Psoas muscle (tissue), 8 donors: Measurements from ENCODE around the gene TTC17. TPM values are rescaled to one million over a fixed set of nuclear protein-coding genes. Genes with fewer than 3 reads are reported as not detected.
A peak's percentile ranks its signal among the peaks of the same experiment; 100 is the strongest.

ENCODE experiments used
- ATAC-seq, 4 donors: fragments of 200-7000 bp; cut with Tn5 transposase; one replicate each; pipeline ENCODE4 v1.9.1; 2020; ENCODE audit warnings: moderate library complexity in 3 of 4, mild to moderate bottlenecking in 2 of 4
- DNase-seq, 2 donors: peaks; one replicate each; pipeline ENCODE4 v3.0.0-alpha.2; 2020
- H3K27ac ChIP-seq: fragments of 200-600 bp; one replicate; pipeline ENCODE4 v1.8.0; 2022
- H3K27me3 ChIP-seq, 3 donors: fragments of 200-600 bp in 1 of 3; one replicate each; pipeline versions ENCODE4 v1.6.1 to v1.8.0; 2013 to 2022; ENCODE audit warnings: low read length in 2 of 3, mild to moderate bottlenecking in 2 of 3, moderate library complexity in 1 of 3; ENCODE audit not compliant: insufficient read depth in 3 of 3
- H3K36me3 ChIP-seq, 2 donors: fragments of 200-600 bp in 1 of 2; one replicate each; pipeline versions ENCODE4 v1.6.1 to v1.8.0; 2013 to 2022; ENCODE audit warnings: low read depth in 1 of 2, mild to moderate bottlenecking in 1 of 2, moderate library complexity in 1 of 2; ENCODE audit not compliant: insufficient read depth in 1 of 2
- H3K4me1 ChIP-seq: fragments of 200-600 bp; one replicate; pipeline ENCODE4 v1.8.0; 2022
- H3K4me3 ChIP-seq: fragments of 200-600 bp; one replicate; pipeline ENCODE4 v1.8.0; 2022; ENCODE audit warnings: mild to moderate bottlenecking
- H3K9me3 ChIP-seq: fragments of 200-600 bp; one replicate; pipeline ENCODE4 v1.8.0; 2022
- WGBS, 3 donors: extraction: QIAGEN DNeasy Blood & Tissue Kit; methylation state at CpG; one replicate each; pipeline versions ENCODE4 v1.1.6 to v1.1.7; 2013; 5-methylcytosine and 5-hydroxymethylcytosine counted together
- intact Hi-C, 2 donors: fragments of 100-400 bp; cut with DNase I; formaldehyde crosslinking; loops; one replicate each; pipeline versions ENCODE4 v1.11.0 to v1.14.2; 2022
- polyA plus RNA-seq, 3 donors: library from polyadenylated mRNA; stranded (reverse); fragments of 200-250 nt; gene quantifications; one replicate each; pipeline ENCODE4 v1.2.3, GENCODE V29; 2013
- total RNA-seq, 4 donors: library from RNA; stranded (reverse); fragmentation: NEBNext Ultra II Directional in 2 of 4; extraction: Animal tissue kit (Norgen Biotek cat#: 25700) in 2 of 4; gene quantifications; one replicate each; pipeline versions ENCODE4 v1.2.1 to v1.2.4, GENCODE V29; 2021 to 2023
- TF ChIP-seq, protein P1 (sequence below): fragments of 200-600 bp; IDR thresholded peaks from one replicate; pipeline ENCODE4 v1.8.0; 2022; ENCODE audit warnings: antibody characterized with exemption
- donor health status: healthy with polysubstance abuse.
- donor health status: DM: no; HTN: no; CAD: no; lungs with moderate emphysema.
- donor health status: Bipolar disorder and iron deficiency.
- donor health status: healthy.
- donor health status: DM: yes; HTN: yes; CAD: no.
- donor health status: DM: no; HTN: no; CAD: no.
- donor health status: DM: no; HTN: no; CAD: no.
- donor health status: DM: yes; HTN: yes; CAD: no.

TTC17 gene
- total and polyA plus RNA-seq, 7 donors, result 17.9 to 33.3 (median 27.5) TPM

DNA sequence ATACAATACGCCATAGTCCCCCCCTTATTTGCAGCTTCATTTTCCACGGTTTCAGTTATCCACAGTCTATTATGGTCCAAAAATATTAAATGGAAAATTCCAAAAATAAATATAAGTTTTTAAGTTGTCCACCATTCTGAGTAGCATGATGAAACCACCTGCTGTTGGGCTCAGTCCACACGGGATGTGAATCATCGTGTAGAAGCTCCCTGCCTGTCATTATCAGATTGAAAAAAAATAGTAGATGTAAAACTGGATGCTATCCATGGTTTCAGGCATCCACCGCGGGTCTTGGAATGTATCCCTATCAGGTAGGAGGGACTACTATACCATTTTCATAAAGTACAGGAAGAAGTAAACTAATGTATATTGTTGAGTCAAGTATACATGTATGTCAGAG is 127.4 kb downstream of the TTC17 start:
- DNase-seq, result no peak
- no peak overlapping the region for H3K4me3 ChIP-seq
- no peak overlapping the region for H3K27ac ChIP-seq
- no peaks in the 10 kb centered on the region for H3K4me1 ChIP-seq
- no peaks in the 10 kb centered on the region for H3K27me3 ChIP-seq
- peaks cover 7% of the 10 kb centered on the region for H3K9me3 ChIP-seq
- TF ChIP-seq, protein P1, sequence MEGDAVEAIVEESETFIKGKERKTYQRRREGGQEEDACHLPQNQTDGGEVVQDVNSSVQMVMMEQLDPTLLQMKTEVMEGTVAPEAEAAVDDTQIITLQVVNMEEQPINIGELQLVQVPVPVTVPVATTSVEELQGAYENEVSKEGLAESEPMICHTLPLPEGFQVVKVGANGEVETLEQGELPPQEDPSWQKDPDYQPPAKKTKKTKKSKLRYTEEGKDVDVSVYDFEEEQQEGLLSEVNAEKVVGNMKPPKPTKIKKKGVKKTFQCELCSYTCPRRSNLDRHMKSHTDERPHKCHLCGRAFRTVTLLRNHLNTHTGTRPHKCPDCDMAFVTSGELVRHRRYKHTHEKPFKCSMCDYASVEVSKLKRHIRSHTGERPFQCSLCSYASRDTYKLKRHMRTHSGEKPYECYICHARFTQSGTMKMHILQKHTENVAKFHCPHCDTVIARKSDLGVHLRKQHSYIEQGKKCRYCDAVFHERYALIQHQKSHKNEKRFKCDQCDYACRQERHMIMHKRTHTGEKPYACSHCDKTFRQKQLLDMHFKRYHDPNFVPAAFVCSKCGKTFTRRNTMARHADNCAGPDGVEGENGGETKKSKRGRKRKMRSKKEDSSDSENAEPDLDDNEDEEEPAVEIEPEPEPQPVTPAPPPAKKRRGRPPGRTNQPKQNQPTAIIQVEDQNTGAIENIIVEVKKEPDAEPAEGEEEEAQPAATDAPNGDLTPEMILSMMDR, result no peak
- peaks cover 3 to 13% of the 10 kb centered on the region in 2 donors for H3K36me3 ChIP-seq
- intact Hi-C loops, result no loop called here
- ATAC-seq, result no peak
- WGBS, 3 donors, result 69 to 88% (median 79%) methylated on average over 6 of the region's 6 CpGs

DNA sequence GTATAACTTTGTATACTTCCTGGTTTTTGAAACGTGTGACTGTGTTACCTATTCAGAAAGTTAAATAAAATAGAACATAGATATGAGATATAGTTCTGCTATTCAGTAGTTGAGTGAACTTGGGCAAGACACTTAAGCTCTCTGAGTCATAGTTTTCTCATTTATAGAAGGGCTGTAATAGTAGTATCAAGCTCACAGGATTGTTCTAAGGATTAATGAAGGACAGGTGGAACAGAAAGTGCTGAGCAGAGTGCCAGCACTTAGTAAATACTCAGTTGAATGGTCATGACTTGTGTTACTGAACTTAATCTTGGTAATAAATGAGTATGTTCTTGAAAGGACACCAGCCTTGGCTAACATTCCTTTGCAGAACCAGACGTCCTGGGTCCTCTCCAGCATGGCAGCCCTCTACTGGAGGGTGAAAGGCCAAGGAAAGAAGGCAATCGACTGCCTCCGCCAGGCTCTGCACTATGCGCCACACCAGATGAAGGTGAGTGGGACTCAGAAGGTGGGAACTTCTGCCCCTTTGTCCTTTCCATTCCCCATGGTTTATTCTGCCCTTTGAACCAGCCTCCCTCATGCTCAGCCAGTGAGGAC is 131.2 kb downstream of the TTC17 start:
- peak in 1 of 2 donors; percentile 68 for DNase-seq
- Histone ChIP-seq H3K27ac (peak overlapping the region; percentile 62), H3K4me1 (no peaks in the 10 kb centered on the region), H3K27me3 (no peaks in the 10 kb centered on the region), H3K36me3 (peaks cover 8 to 47% of the 10 kb centered on the region in 2 donors), H3K9me3 (no peaks in the 10 kb centered on the region), H3K4me3 (no peak overlapping the region)
- intact Hi-C loops, result no loop called here
- 36 to 78% (median 66%) methylated on average over 5 of the region's 5 CpGs for WGBS, 3 donors
- ATAC-seq, result peak; percentile 90 to 96 (median 95)
- TF ChIP-seq, protein P1, result no peak

DNA sequence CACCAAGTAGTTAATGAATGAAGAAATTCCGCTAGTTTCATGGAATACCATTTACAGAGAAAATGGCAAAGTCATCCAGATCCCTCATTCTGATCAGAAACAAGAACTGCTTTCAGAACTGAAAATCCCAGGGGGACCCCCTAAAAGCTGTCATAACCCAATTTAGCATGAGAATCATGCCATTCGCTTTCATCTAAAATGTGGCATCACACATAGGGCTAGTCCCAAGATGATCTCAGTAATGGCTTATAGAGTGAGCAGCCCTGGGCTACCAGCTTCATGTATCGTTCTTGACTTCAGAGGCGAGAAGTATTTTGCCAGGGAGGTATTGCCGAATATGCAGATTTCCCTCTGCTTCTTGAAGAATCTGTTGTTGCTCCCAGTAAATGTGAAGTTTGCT is 134.0 kb downstream of the TTC17 start:
- DNase-seq, result no peak
- no peaks in the 10 kb centered on the region for H3K9me3 ChIP-seq
- no peak for ATAC-seq
- H3K4me1 ChIP-seq, result no peaks in the 10 kb centered on the region
- no peak overlapping the region for H3K4me3 ChIP-seq
- no peak overlapping the region for H3K27ac ChIP-seq
- WGBS, 3 donors, result 83 to 99% (median 96%) methylated on average over 5 of the region's 5 CpGs
- peaks cover 8 to 43% of the 10 kb centered on the region in 2 donors for H3K36me3 ChIP-seq
- TF ChIP-seq, protein P1, result no peak
- intact Hi-C loops, result no loop called here
- H3K27me3 ChIP-seq, result no peaks in the 10 kb centered on the region

DNA sequence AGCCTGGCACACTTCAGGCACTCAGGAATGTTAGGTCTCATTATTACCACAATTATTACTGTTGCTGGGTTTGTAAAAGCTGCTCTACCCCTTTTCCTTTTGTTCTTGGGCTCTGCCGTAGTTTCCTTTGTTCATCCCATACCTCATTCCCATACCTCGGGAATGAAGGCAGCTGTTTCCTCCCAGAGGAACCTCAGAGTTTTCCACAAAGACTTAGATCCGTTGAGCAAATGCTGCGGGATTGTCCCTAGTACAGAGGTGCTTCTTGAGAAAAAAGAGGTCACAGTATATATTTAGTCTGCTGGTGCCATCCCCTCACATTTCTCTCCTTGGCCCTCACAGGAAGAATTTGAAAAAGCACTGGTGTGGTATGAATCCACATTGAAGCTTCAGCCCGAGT is 134.7 kb downstream of the TTC17 start:
- Histone ChIP-seq H3K27ac (no peak overlapping the region), H3K36me3 (peaks cover 8 to 43% of the 10 kb centered on the region in 2 donors), H3K4me1 (no peaks in the 10 kb centered on the region), H3K27me3 (no peaks in the 10 kb centered on the region), H3K9me3 (no peaks in the 10 kb centered on the region), H3K4me3 (no peak overlapping the region)
- WGBS, 3 donors, result 54 to 67% (median 64%) methylated on average over 5 of the region's 5 CpGs
- ATAC-seq, result no peak
- TF ChIP-seq, protein P1, result no peak
- intact Hi-C loops, result no loop called here
- DNase-seq, result no peak

DNA sequence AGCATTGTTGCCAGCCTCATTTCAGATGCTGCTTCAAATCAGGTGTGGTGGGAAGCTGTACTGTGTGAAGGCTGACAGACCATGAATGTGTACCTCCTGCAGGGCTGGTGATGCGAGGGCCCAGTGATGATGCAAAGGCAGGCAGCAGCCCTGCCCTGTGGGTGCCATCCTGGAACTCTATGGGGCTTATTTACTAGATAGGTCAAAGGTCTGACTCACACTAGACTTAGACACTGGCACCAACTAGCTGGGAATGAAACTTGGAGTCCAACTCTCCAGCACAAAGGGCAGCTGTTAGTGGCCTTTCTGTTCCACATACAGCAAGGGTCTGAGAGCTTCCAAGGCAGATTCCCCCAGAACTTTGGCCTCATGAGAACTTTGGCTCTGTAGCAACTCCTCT is 138.4 kb downstream of the TTC17 start:
- intact Hi-C loops, result no loop called here
- WGBS, 3 donors, result 65 to 92% (median 80%) methylated on average over 1 of the region's 1 CpG
- TF ChIP-seq, protein P1, result no peak
- DNase-seq, result no peak
- peak in 3 of 4 donors; percentile 30 to 48 (median 47) for ATAC-seq
- no peaks in the 10 kb centered on the region for H3K4me1 ChIP-seq
- H3K36me3 ChIP-seq, result peaks cover 2 to 31% of the 10 kb centered on the region in 2 donors
- no peaks in the 10 kb centered on the region for H3K9me3 ChIP-seq
- H3K4me3 ChIP-seq, result no peak overlapping the region
- no peak overlapping the region for H3K27ac ChIP-seq
- no peaks in the 10 kb centered on the region for H3K27me3 ChIP-seq
